NCI-H748 (cell line): ENCODE measurements around the gene SLC9A9.
A peak's percentile ranks its signal among the peaks of the same experiment; 100 is the strongest.

Source experiments
- DNase-seq: peaks from one replicate; lab custom pipeline; 2025; ENCODE audit not compliant: unreplicated experiment; lab: John Stamatoyannopoulos, UW

Gene SLC9A9

GRCh38 chr3:143228405-143228804 lies 619.9 kb downstream of the SLC9A9 start:
- no peak for DNase-seq

GRCh38 chr3:143226678-143227291 lies 621.5 kb downstream of the SLC9A9 start:
- DNase-seq = peak; percentile 75

GRCh38 chr3:143224716-143225115 lies 623.6 kb downstream of the SLC9A9 start:
- peak; percentile 62 for DNase-seq

GRCh38 chr3:143222981-143223380 lies 625.3 kb downstream of the SLC9A9 start:
- no peak for DNase-seq

- no peak for DNase-seq
These were observed 625.8 kb downstream of the SLC9A9 start for GRCh38 chr3:143222505-143222904.

GRCh38 chr3:143221446-143221845 lies 626.8 kb downstream of the SLC9A9 start:
- DNase-seq = no peak

GRCh38 chr3:143220741-143221140 lies 627.5 kb downstream of the SLC9A9 start:
- DNase-seq = no peak

- DNase-seq = no peak
These were observed 630.0 kb downstream of the SLC9A9 start for GRCh38 chr3:143218166-143218835.

GRCh38 chr3:143217283-143217682 lies 631.0 kb downstream of the SLC9A9 start:
- no peak for DNase-seq

- no peak for DNase-seq
These were observed 631.5 kb downstream of the SLC9A9 start for GRCh38 chr3:143216709-143217182.
